ENCODE results near the gene EMILIN2. TPM values are rescaled to one million over a fixed set of nuclear protein-coding genes. Genes with fewer than 3 reads are reported as not detected.
"Not testable (repeated sequence)": the region's sequence is repeated elsewhere in the genome, so short reads cannot be mapped to it uniquely, and the experiment has no call there.

The EMILIN2 gene
- 10 to 100 TPM; 19.2 to 22.3 (median 21.5) TPM for total RNA-seq

GRCh38 chr18:2846636-2847316, at the start of gene EMILIN2:
Gene EMILIN2, plus strand, starts transcription at chr18:2847006. Its CDS starts 183 bp downstream, at chr18:2847189.
- H3K4me3 Mint-ChIP-seq = peak within 1 kb of the TSS; percentile 84
- peak; percentile 57 to 58 for ATAC-seq
- peak; percentile 29 for DNase-seq
- H3K36me3 Mint-ChIP-seq (ENCODE audit: insufficient read depth) = no peaks in the 10 kb centered on the region
- H3K27me3 Mint-ChIP-seq (ENCODE audit: low read depth) = peaks cover 48% of the 10 kb centered on the region
- no peaks in the 10 kb centered on the region for H3K9me3 Mint-ChIP-seq
- H3K4me1 Mint-ChIP-seq (ENCODE audit: low read depth) = peaks cover 21% of the 10 kb centered on the region

DNA sequence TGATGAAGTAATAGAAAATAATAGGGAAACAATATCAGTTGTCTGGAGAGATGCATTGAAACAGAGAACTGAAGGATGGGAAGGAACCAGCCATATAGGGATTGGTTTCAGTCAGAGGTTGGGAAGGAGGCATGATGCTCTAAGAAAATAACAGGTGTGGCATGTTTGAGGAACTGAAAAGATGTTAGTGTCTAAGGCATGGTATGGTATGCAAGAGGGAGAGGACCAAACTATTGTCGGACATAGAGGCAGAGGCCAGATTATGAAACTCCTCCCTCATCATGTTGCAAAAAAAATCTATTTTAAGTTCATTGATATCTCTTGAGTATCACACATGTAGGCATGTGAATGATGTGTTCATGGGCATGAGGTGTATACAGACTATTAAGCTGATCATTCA, 48.9 kb upstream of the EMILIN2 start:
- no peaks in the 10 kb centered on the region for H3K27me3 Mint-ChIP-seq (ENCODE audit: low read depth)
- no peaks in the 10 kb centered on the region for H3K9me3 Mint-ChIP-seq
- no peak for ATAC-seq
- no peak for DNase-seq
- no peak overlapping the region for H3K4me3 Mint-ChIP-seq
- peaks cover 47% of the 10 kb centered on the region for H3K36me3 Mint-ChIP-seq (ENCODE audit: insufficient read depth)
- H3K4me1 Mint-ChIP-seq (ENCODE audit: low read depth) = peaks cover 3% of the 10 kb centered on the region

DNA sequence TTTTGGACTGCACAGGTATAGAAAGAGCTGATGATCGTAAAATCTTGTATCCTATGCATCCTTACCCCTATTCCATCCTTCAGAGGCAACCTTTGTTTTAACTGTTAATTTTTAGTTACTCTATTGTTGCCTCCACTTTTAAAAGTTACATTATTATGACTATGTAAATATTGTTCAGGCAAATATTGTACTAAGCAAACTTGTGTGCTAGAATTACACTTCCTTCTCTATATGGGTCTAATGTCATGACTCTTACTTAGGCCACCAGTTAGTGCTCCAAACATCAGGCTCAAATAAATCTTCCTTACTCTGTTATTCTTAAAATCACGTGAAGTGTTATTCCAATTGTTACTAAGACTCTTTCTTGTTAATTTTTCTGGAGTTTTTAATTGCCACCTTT, 47.4 kb upstream of the EMILIN2 start:
- ATAC-seq (no peak), DNase-seq (no peak)
- Mint-ChIP-seq H3K27me3 (ENCODE audit: low read depth) (no peaks in the 10 kb centered on the region), H3K9me3 (no peaks in the 10 kb centered on the region), H3K36me3 (ENCODE audit: insufficient read depth) (peaks cover 52% of the 10 kb centered on the region), H3K4me1 (ENCODE audit: low read depth) (peaks cover 3% of the 10 kb centered on the region), H3K4me3 (no peak overlapping the region)

DNA sequence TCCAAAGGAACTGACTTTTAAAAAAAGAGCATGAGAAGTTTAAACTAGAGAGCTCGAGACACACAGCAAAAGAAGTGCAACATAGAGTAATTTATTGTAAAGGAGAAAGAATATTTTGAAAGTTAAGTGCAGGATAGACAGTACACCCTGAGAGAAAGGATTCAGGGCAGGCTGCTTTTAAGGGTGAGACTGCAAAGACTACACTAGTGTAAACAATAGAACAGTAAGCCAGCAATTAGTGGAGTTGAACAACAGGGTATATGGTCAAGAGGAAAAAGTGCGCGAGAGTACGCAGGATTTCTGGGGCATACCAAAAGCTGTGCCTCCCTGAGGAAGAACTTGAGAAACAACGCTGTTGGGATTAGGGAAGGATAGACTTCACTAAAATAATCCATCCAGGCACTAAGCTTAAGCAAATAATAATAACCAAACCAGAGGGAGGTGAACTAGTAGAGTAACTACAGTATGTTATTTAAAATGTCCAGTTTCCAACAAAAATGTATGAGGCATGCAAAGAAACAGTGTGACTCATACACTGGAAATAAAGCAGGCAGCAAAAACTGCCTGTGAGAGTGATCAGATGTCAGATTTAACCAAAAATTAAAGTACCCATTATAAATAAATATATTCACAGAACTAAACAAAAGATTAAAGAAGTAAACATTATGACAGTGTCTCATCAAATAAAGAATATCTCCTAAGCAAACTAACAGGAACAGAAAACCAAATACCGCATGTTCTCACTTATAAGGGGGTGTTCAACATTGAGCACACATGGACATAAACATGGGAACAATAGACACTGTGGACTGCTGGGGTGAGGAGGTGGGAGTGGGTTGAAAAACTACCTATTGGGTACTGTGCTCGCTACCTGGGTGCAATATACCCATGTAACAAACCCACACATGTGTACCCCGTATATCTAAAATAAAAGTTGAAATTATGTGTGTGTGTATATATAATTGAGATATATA, 40.5 kb upstream of the EMILIN2 start:
- Mint-ChIP-seq H3K36me3 (ENCODE audit: insufficient read depth) (peaks cover 28% of the 10 kb centered on the region), H3K4me1 (ENCODE audit: low read depth) (no peaks in the 10 kb centered on the region), H3K27me3 (ENCODE audit: low read depth) (no peaks in the 10 kb centered on the region), H3K9me3 (peaks cover 21% of the 10 kb centered on the region), H3K4me3 (no peak overlapping the region)
- DNase-seq (no peak), ATAC-seq (no peak)

DNA sequence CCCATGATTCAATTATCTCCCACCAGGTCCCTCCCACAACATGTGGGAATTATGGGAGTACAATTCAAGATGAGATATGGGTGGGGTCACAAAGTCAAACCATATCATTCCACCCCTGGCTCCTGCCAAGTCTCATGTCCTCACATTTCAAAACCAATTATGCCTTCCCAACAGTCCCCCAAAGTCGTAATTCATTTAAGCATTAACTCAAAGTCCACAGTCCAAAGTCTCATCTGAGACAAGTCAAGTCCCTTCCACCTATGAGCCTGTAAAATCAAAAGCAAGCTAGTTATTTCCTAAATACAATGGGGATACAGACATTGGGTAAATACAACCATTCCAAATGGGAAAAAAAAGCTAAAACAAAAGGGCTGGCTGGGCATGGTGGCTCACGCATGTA, 38.2 kb upstream of the EMILIN2 start:
- ATAC-seq; H3K4me3 Mint-ChIP-seq; DNase-seq; H3K4me1 Mint-ChIP-seq (ENCODE audit: low read depth); H3K27me3 Mint-ChIP-seq (ENCODE audit: low read depth): not testable (repeated sequence)
- H3K9me3 Mint-ChIP-seq = peaks cover 40% of the 10 kb centered on the region
- H3K36me3 Mint-ChIP-seq (ENCODE audit: insufficient read depth) = peaks cover 24% of the 10 kb centered on the region

DNA sequence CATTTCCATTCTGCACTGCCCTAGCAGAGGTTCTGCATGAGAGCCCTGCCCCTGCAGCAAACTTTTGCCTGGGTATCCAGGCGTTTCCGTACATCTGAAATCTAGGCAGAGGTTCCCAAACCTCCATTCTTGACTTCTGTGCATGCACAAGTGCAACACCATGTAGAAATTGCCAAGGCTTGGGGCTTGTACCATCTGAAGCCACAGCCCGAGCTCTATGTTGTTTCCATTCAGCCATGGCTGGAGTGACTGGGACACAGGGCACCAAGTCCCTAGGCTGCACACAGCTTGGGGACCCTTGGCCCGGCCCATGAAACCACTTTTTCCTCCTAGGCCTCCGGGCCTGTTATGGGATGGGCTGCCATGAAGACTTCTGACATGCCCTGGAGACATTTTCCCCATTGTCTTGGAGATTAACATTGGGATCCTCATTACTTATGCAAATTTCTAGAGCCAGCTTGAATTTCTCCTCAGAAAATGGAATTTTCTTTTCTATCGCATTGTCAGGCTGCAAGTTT, 37.1 kb upstream of the EMILIN2 start:
- not testable (repeated sequence) for DNase-seq; ATAC-seq; H3K4me3 Mint-ChIP-seq; H3K4me1 Mint-ChIP-seq (ENCODE audit: low read depth); H3K27me3 Mint-ChIP-seq (ENCODE audit: low read depth)
- Mint-ChIP-seq H3K36me3 (ENCODE audit: insufficient read depth) (peaks cover 21% of the 10 kb centered on the region), H3K9me3 (peaks cover 48% of the 10 kb centered on the region)

- no peaks in the 10 kb centered on the region for H3K4me1 Mint-ChIP-seq (ENCODE audit: low read depth)
- DNase-seq = no peak
- H3K27me3 Mint-ChIP-seq (ENCODE audit: low read depth) = no peaks in the 10 kb centered on the region
- peaks cover 59% of the 10 kb centered on the region for H3K9me3 Mint-ChIP-seq
- H3K4me3 Mint-ChIP-seq = no peak overlapping the region
- no peak for ATAC-seq
- peaks cover 12% of the 10 kb centered on the region for H3K36me3 Mint-ChIP-seq (ENCODE audit: insufficient read depth)
Measured at GRCh38 chr18:2811416-2811815, 35.4 kb upstream of the EMILIN2 start.

- Mint-ChIP-seq H3K27me3 (ENCODE audit: low read depth) (no peaks in the 10 kb centered on the region), H3K4me3 (no peak overlapping the region), H3K9me3 (peaks cover 52% of the 10 kb centered on the region), H3K36me3 (ENCODE audit: insufficient read depth) (peaks cover 9% of the 10 kb centered on the region), H3K4me1 (ENCODE audit: low read depth) (no peaks in the 10 kb centered on the region)
- DNase-seq = no peak
- ATAC-seq = no peak
Measured at GRCh38 chr18:2814928-2815327, 31.9 kb upstream of the EMILIN2 start.

DNA sequence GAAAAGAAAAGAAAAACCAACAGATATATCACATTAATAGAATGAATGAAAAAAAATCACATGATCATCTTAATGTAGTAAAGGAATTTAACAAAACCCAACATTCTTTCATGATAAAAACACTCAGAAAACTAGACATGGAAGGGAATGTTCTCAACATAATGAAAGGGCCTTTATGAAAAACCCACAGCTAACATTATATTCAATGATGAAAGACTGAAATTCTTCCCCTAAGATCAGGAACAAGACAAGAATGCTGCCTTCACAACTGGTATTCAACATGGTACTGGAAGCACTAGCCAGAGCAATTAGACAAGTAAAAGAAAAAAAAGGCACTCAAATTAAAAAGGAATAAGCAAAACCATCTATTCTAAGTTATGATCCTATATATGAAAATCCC, 28.5 kb upstream of the EMILIN2 start:
- DNase-seq = no peak
- no peak for ATAC-seq
- Mint-ChIP-seq H3K9me3 (peaks cover 26% of the 10 kb centered on the region), H3K27me3 (ENCODE audit: low read depth) (no peaks in the 10 kb centered on the region), H3K4me1 (ENCODE audit: low read depth) (no peaks in the 10 kb centered on the region), H3K36me3 (ENCODE audit: insufficient read depth) (no peaks in the 10 kb centered on the region), H3K4me3 (no peak overlapping the region)

DNA sequence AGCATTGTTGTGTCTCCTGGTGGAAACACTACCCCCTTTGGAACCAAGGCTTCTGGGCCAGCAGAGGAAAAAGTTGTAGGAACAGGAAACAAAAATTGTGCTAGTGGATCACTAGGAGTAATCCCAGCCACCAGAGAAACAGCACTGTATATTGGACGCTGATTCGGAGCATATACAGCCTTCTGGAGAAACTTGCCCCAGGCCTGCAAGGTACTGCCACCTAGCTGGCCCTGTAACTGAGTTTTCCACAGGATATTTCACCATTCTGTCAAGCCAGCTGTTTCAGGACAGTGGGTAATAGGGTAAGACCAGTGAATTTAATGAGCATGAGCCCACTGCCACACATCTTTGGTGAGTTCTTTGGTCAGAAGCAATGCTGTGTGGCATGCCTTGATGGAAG, 25.1 kb upstream of the EMILIN2 start:
- ATAC-seq (no peak), DNase-seq (no peak)
- H3K36me3 Mint-ChIP-seq (ENCODE audit: insufficient read depth) = no peaks in the 10 kb centered on the region
- peaks cover 3% of the 10 kb centered on the region for H3K9me3 Mint-ChIP-seq
- H3K4me1 Mint-ChIP-seq (ENCODE audit: low read depth) = no peaks in the 10 kb centered on the region
- H3K4me3 Mint-ChIP-seq = no peak overlapping the region
- no peaks in the 10 kb centered on the region for H3K27me3 Mint-ChIP-seq (ENCODE audit: low read depth)

DNA sequence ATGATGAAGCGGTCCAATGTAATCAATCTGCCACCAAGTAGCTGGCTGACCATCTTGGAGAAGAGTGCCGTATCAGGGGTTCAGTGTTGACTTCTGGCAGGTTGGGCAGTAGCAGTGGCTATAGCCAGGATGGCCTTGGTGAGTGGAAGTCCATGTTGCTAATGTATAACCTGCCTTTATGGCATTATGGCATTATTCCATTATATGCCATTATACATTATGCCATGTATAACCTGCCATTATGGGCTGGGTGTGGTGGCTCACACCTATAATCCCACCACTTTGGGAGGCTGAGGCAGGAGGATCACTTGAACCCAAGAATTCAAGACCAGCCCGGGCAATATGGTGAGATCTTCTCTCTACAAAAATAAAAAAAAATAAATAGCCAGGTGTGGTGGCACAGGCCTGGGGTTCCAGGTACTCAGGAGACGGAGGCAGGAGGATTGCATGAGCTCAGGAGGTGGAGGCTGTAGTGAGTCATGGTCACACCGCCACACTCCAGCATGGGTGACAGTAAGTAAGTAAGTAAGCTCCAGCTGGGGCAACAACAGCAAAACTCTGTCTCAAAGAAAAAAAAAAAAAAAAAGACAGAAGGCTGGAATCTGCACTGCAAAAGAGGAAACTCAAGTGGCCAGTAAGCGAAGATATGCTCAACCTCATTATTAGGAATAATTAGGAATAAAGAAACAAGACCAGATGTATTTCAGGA, 24.4 kb upstream of the EMILIN2 start:
- ATAC-seq (no peak), DNase-seq (no peak)
- Mint-ChIP-seq H3K9me3 (peaks cover 1% of the 10 kb centered on the region), H3K27me3 (ENCODE audit: low read depth) (no peaks in the 10 kb centered on the region), H3K36me3 (ENCODE audit: insufficient read depth) (no peaks in the 10 kb centered on the region), H3K4me3 (no peak overlapping the region), H3K4me1 (ENCODE audit: low read depth) (no peaks in the 10 kb centered on the region)

- no peak for ATAC-seq
- Mint-ChIP-seq H3K4me1 (ENCODE audit: low read depth) (no peaks in the 10 kb centered on the region), H3K9me3 (no peaks in the 10 kb centered on the region), H3K4me3 (no peak overlapping the region), H3K36me3 (ENCODE audit: insufficient read depth) (no peaks in the 10 kb centered on the region), H3K27me3 (ENCODE audit: low read depth) (no peaks in the 10 kb centered on the region)
- DNase-seq = no peak
Measured at GRCh38 chr18:2823202-2823601, 23.6 kb upstream of the EMILIN2 start.

- Mint-ChIP-seq H3K4me1 (ENCODE audit: low read depth) (no peaks in the 10 kb centered on the region), H3K27me3 (ENCODE audit: low read depth) (no peaks in the 10 kb centered on the region), H3K36me3 (ENCODE audit: insufficient read depth) (no peaks in the 10 kb centered on the region), H3K9me3 (no peaks in the 10 kb centered on the region), H3K4me3 (no peak overlapping the region)
- ATAC-seq (no peak), DNase-seq (no peak)
Measured at GRCh38 chr18:2823966-2824365, 22.8 kb upstream of the EMILIN2 start.

DNA sequence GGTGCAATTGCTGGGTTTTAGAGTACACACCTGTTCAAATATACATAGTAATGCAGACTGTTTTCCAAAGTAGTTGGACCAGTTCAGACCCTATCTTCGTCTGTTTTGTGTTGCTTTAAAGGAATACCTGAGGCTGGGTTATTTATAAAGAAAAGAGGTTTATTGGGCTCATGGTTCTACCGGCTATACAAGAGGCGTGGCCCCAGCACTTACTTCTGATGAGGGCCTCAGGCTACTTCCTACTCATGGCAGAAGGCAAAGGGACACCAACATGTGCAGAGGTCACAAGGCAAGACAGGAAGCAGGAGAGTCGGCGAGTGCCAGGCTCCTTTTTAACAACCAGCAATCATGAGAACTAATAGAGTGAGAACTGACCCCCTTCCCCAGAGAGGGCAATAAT, 21.9 kb upstream of the EMILIN2 start:
- no peaks in the 10 kb centered on the region for H3K4me1 Mint-ChIP-seq (ENCODE audit: low read depth)
- no peak for ATAC-seq
- no peaks in the 10 kb centered on the region for H3K9me3 Mint-ChIP-seq
- no peak for DNase-seq
- H3K27me3 Mint-ChIP-seq (ENCODE audit: low read depth) = no peaks in the 10 kb centered on the region
- no peaks in the 10 kb centered on the region for H3K36me3 Mint-ChIP-seq (ENCODE audit: insufficient read depth)
- H3K4me3 Mint-ChIP-seq = no peak overlapping the region

Measured in activated T-cell treated with anti-CD3 and anti-CD28 coated beads, Interleukin-2, amount 50 U/mL, for 4 hours (primary cell).